ENCODE data around the gene LMBR1.
"Not testable (repeated sequence)": the region's sequence is repeated elsewhere in the genome, so short reads cannot be mapped to it uniquely, and the experiment has no call there.

The LMBR1 gene

DNA sequence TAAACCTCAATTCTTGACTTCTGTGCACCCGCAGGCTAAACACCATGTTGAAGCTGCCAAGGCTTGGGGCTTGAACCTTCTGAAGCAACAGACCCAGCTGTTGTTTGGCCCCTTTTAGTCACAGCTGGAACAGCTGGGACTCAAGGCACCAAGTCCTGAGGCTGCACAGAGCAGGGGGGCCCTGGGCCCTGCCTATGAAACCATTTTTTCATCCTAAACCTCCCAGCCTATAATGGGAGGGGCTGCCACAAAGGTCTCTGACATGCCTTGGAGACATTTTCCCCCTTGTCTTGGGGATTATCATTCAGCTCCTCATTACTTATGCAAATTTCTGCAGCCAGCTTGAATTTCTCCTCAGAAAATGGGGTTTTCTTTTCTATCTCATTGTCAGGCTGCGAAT lies 31.8 kb downstream of the LMBR1 start:
- no peak overlapping the region for H3K4me3 ChIP-seq (ENCODE audit: low read length)
- no peak for DNase-seq (ENCODE audit: low read depth, low spot score)

DNA sequence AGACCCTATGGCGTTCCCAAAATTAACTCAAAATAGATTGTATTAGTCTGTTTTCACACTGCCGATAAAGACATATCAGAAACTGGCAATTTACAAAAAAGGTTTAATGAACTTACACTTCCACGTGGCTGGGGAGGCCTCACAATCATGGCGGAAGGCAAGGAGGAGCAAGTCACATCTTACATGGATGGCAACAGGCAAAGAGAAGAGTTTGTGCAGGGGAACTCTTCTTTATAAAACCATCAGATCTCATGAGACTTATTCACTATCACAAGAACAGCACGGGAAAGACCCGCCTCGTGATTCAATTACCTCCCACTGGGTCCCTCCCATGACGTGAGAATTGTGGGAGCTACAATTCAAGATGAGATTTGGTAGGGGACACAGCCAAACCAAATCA lies 32.9 kb downstream of the LMBR1 start:
- H3K4me3 ChIP-seq (ENCODE audit: low read length); DNase-seq (ENCODE audit: low read depth, low spot score): not testable (repeated sequence)

DNA sequence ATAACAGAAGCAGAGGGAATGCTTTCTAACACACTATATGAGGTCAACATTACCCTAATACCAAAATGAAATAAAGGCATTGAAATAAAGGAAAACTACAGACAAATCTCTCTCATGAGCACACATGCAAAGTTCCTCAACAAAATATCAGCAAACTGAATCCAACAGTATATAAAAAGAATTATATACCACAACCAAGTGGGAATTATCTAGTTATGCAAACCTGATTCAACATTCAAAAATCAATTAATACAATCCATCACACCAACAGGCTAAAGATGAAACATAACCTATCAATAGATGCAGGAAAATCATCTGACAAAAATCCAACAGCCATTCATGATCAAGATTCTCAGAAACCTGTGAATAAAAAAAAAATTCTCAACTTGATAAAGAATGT lies 34.5 kb downstream of the LMBR1 start:
- DNase-seq (ENCODE audit: low read depth, low spot score), result no peak
- no peak overlapping the region for H3K4me3 ChIP-seq (ENCODE audit: low read length)

DNA sequence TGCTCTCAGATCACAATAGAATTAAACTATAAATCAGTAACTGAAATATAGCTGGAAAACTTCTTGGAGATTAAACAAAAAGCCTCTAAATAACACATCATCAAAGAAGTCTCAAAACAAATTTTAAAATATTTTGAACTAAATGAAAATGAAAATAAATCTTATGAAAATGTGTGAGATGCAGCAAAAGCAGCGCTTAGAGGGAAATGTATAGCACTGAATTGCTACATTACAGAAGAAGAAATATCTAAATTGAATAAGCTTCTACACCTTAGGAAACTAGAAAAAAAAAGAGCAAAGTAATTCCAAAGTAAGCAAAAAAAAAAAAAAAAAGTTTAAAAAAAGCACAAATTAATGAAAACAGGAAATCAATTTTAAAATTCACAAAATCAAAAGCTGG lies 35.2 kb downstream of the LMBR1 start:
- DNase-seq (ENCODE audit: low read depth, low spot score), result no peak
- no peak overlapping the region for H3K4me3 ChIP-seq (ENCODE audit: low read length)

DNA sequence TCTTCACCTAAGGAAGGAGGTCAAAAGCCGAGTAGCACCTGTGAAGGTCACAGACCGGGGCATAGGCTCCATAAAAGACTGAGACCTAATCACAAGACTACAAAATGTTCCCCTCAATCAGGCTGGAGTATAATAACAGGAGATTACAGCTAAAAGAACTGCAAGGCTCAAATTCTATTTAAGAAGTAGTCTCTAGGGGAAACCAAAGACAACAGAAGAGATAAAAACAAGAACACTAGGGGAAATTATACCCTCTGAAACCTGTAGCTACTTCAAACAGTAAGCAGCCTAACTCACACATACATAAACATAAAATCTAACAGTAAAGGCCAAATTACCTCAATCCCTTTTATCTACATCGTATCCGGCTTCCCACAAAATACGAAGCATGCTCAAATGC lies 38.3 kb downstream of the LMBR1 start:
- DNase-seq (ENCODE audit: low read depth, low spot score), result no peak
- no peak overlapping the region for H3K4me3 ChIP-seq (ENCODE audit: low read length)

DNA sequence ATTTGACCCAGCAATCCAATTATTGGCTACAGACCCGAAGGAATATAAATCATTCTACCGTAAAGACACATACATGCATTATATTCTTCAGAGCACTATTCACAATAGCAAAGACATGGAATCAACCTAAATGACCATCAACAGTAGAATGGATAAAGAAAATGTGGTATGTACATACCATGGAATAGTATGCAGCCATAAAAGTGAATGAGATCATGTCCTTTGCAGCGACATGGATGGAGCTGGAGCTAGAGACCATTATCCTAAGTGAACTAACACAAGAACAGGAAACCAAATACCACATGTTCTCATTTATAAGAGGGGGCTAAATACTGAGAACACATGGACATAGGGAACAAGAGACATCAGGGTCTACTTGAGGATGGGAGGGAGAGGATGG lies 44.0 kb downstream of the LMBR1 start:
- no peak overlapping the region for H3K4me3 ChIP-seq (ENCODE audit: low read length)
- no peak for DNase-seq (ENCODE audit: low read depth, low spot score)

DNA sequence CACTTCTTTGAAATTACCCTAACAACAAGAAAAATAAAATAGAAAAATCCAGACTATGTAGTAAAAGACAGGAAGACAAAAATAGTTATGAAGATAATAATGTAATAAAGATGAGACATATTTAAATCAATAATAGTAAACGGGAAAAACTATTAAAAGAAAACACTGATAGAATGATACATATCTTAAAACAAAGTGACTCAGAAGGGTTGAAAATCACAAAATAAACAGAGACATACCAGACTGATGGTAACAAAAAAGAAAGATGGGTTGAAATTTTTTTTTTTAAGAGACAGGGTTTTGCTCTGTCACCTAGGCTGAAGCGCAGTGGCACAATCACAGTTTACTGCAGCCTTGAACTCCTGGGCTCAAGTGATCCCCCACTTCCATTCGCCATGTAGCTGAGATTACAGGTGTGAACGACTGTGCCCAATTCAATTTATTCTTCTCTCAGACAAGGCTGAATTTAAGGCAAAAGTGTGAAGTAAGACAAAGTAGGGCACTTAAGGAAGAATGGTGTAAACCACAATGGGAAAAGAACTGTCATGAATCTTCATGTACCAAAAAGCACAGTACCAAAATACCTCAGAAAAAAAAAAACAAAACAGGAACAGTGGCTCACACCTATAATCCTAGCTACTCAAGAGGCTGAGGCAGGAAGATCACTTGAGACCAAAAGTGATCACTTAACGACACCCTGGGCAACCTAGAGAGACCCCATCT lies 47.4 kb downstream of the LMBR1 start:
- H3K4me3 ChIP-seq (ENCODE audit: low read length), result no peak overlapping the region
- DNase-seq (ENCODE audit: low read depth, low spot score), result no peak

DNA sequence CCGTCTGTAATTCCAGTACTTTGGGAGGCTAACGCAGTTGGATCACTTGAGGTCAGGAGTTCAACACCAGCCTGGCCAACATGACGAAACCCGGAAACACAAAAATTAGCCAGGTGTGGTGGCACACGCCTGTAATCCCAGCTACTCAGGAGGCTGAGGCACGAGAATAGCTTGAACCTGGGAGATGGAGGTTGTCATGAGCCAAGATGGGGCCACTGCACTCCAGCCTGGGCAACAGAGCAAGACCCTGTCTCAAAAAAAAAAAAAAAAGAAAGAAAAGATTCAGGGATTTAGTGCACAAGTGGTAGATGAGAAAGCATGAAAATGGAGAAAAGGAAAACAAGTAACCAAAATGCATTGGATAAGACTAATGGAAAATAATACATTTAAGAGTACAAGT lies 49.4 kb downstream of the LMBR1 start:
- H3K4me3 ChIP-seq (ENCODE audit: low read length); DNase-seq (ENCODE audit: low read depth, low spot score): not testable (repeated sequence)

DNA sequence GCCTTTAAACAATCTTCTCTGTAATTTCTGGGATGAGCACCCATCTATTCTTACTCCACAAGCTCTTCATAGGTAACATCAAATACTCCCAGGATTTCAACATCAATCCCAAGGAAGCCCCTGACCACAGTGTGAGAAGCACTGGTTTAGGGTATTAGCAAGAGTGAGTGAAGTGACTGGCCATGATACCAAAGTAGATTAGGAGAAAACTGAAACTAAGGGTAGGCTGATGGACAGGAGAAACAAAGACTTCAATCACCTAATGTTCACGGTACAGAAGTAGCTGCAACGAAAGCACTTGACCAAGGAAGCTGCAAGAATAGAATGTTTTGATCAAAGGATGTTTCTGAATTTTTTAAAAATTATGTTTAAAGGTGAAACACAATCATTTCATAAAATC lies 49.8 kb downstream of the LMBR1 start:
- DNase-seq (ENCODE audit: low read depth, low spot score), result no peak
- no peak overlapping the region for H3K4me3 ChIP-seq (ENCODE audit: low read length)

DNA sequence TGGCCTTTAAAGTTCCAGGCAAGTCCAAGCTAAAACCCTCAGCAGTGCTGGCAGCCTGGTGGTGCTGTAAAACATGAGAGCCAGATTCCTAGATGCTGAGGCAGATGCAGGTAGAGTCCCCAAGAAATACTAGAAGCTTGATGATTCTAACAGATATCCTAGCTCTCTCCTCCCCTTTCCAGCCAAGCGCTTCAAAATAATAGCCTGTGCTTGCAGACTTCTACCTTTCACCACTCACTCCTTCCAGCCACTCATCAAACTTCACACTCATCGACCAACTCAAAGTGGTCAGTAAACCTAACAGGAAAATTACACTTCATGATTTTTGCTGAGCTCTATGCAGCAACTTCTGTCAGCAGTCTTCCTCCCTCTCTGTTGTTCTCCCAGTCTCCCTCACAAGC lies 50.2 kb downstream of the LMBR1 start:
- no peak for DNase-seq (ENCODE audit: low read depth, low spot score)

DNA sequence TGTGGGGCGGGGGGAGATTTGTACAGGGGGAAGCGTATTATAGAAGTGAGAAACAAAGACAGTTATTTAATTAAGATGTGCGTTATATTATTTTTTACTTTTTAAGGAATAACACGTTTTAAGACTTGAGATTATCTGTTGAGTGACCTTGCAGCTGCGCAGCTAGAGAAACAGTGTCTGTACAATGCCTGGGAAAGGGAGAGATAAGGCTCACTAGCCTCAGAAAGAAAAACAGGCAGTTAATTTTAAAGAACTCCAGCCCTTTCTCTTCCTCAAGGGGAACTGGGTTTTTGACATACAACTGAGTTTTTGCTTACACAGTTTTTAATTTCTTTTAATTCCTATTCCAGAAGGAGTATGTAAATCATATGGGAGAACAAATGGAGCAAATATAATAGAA lies 50.7 kb downstream of the LMBR1 start:
- no peak overlapping the region for H3K4me3 ChIP-seq (ENCODE audit: low read length)
- no peak for DNase-seq (ENCODE audit: low read depth, low spot score)

More for the DNA sequence above, 50.2 kb downstream of the LMBR1 start:
- no peak overlapping the region for H3K4me3 ChIP-seq (ENCODE audit: low read length)

DNA sequence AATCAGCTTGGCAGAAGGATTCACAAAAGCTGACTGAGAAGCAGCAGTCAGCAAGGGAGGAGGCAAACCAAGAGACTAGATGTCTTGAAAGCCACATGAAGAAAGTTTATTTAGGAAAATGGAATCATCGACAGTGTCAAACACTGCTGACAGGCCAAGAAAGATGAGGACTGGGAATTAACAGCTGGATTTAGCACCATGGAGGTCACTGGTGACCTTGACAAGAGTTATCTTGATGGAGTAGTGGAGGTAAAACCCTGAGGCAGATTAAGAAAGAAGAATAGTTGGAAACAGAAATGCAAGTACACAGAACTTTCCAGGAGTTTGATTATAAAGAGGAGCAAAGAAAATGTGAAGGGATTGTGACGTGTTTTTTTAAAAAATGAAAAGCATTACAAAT lies 51.5 kb downstream of the LMBR1 start:
- DNase-seq (ENCODE audit: low read depth, low spot score), result no peak
- no peak overlapping the region for H3K4me3 ChIP-seq (ENCODE audit: low read length)

DNA sequence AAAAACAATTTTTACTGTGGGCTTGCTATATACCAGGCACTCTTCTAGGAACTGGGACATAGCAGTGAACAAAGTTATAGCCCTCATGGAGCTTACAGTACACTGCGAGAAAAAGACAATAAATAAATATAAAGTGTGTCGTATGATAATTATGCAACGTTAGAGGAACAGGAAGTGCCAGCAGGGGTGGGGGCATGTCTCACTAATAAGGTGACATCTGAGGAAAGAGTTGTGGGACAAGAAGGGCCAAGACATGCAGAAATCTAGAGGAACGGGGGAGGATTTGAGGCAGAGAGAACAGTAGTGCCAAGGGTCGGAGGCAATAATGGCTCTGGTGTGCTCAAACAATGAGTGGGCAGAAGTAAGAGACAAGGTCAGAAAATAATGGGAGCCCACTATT lies 52.8 kb downstream of the LMBR1 start:
- H3K4me3 ChIP-seq (ENCODE audit: low read length), result no peak overlapping the region
- no peak for DNase-seq (ENCODE audit: low read depth, low spot score)

DNA sequence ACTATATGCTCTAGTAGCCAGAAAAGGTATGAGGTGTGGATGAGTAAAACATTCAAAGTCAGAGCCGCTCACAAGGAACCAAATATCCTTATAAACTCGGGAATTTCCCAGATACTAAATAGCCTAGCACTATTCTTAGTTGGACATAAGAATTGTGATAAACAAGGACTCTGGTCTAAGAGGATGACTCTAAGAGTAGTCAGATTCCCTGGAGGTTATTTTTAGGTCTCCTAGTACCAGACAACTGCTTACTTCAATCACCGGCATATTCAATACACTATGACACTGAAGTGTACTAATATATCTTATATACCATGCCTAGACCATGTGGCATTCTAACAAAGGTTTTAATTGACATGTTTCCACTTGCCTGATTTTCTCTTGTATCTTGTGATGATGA lies 56.5 kb downstream of the LMBR1 start:
- no peak for DNase-seq (ENCODE audit: low read depth, low spot score)
- H3K4me3 ChIP-seq (ENCODE audit: low read length), result no peak overlapping the region

DNA sequence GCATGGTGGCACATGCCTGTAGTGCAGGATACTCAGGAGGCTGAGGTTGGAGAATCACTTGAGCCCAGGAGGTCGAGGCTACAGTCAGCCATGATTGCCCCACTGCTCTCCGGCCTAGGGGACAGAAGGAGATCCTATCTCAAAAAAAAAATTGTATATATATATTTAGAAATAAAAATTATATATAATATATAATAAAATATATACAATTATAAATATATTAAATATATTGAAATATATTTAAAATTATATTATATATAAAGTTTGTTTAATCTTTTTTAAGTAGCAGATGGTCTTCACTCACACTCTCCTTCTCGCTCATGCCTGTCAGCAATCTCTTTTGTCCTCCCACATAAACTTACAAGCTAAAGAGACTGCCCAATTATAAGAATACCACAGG lies 58.5 kb downstream of the LMBR1 start:
- no peak overlapping the region for H3K4me3 ChIP-seq (ENCODE audit: low read length)
- no peak for DNase-seq (ENCODE audit: low read depth, low spot score)

DNA sequence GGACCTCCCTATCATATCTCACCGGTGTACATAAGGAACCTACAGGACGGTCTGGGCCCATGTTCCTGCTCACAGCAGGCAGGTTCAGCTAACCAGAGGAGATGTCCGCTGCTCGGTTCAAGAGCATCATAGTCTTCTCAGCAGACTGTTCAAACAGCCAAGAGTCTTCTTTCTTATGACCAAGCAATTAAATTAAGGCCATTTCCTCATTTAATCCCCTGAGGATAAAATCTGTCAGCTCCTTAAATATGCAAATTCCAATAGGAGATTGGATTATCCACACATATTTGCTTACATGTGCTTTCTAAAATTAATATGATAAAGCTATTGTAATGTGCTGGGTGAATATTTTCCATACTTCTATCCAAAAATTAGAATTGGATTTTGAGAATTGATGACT lies 59.7 kb downstream of the LMBR1 start:
- DNase-seq (ENCODE audit: low read depth, low spot score), result no peak
- no peak overlapping the region for H3K4me3 ChIP-seq (ENCODE audit: low read length)

DNA sequence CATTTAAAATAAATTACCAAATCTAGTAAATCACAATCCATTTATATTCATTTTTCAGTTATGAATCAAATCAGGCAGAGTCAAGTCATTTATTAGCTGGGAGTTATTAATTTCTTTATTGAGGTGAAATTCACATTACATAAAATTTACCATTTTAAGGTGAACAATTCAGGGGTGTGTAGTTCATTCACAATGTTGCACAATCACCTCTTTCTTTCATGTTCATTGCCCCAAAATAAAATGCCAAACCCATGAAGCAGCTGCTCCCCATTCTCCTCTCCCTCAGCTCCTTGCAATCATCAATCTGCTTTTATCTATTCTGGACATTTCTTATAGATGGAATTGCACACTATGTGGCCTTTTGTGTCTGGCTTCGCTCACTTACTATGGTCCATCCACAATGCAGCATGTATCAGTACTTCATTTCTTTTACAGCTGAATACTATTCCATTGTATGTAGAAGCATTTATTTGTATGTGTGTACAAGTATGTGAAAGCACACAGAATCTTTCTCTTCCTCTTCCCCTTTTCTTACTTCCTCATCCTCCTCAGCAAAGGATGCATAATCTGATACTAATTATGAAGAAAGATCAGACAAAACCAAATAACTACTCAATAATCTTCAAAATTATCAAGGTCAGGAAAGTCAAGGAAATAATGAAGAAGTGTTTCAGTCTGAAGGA lies 60.6 kb downstream of the LMBR1 start:
- no peak overlapping the region for H3K4me3 ChIP-seq (ENCODE audit: low read length)
- no peak for DNase-seq (ENCODE audit: low read depth, low spot score)

DNA sequence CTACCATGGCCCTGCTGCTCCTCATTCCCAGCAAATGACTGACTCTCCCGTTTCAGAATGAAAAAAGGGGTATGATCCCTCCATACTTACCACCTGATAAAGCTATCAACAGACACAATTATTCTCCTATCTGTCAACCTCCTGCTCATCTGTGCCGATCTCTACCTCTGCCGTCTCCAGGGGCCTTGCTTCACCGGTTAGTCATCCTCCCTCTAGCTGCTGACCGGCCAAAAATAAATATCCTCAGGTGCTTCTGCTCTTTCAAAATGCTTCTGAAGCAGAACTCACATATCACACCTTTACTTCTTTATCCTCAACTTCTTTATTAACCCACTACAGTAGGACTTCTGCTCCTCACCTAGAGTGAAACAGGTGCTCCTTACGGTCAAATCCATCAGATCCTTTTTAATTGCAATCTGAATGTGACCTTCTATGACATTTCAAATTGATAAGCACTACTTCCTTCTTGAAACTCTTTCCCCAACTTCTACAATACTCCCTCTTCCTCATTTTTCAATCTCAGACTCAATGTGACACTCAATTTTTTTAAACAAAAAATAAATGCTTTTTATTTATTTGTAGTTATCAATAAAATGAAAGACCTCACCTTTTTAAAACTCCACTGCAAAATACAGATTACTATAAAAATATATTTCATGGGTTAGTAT lies 63.2 kb downstream of the LMBR1 start:
- no peak overlapping the region for H3K4me3 ChIP-seq (ENCODE audit: low read length)
- DNase-seq (ENCODE audit: low read depth, low spot score), result no peak

DNA sequence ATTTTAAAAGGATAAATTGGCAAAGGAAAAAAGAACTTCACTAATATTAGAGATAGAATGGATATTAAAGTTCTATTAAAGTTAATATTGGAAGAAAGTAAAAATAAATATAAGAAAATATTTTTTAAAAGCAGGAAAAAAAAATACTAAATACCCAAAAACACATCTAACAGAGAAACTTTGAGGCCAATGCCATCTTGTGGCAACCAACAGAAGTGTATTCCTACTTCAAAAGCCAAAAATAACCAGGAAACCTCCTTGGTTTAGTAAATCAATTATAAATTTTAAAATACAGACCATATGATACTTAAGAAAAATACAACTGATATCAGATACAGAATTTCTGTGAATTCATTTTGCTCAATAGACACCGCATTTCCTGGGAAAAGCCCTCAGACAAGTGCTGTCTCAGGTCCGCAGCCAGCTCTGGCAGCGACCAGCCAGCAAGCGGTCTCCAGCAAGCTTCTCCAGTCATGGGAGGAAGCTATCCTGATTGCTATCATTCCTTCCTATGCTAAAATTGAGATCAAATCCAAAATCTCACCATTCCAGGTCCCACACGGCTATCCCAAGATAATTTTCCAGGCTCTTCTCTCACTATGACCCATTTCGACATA lies 65.3 kb downstream of the LMBR1 start:
- H3K4me3 ChIP-seq (ENCODE audit: low read length), result no peak overlapping the region
- DNase-seq (ENCODE audit: low read depth, low spot score), result no peak

DNA sequence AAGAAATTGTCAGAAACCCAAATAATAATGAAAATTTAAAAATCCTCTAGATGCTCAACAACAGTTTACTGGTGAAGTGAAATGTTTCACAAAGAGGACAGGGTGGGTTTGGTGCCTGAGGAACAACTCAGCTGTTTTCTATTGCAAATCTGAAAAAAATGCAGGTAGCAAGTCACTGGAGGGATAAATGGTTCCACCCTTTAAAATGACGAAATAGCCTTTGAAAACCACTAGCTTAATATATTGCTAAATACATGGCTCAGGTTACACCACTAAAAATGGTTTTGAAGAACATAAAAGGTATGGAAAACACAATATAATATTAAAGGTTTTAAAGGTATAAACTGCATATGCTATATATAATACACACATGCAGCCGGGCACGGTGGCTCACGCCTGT lies 69.5 kb downstream of the LMBR1 start:
- no peak for DNase-seq (ENCODE audit: low read depth, low spot score)
- H3K4me3 ChIP-seq (ENCODE audit: low read length), result no peak overlapping the region

Measured in Jurkat, Clone E6-1 (cell line).